ENCODE measurements around the gene THBS2.

Gene THBS2

GRCh38 chr6:169207482-169207881, 46.2 kb downstream of the THBS2 start:
- Mint-ChIP-seq H3K4me1 (peaks cover 9% of the 10 kb centered on the region), H3K27ac (no peak overlapping the region), H3K9me3 (peaks cover 34% of the 10 kb centered on the region), H3K27me3 (ENCODE audit: low read depth) (no peaks in the 10 kb centered on the region), H3K4me3 (no peak overlapping the region), H3K36me3 (ENCODE audit: low read depth) (peaks cover 3% of the 10 kb centered on the region)
- TF ChIP-seq CTCF (IDR thresholded peaks at IDR 0.05; ENCODE audit: unreplicated experiment in 3 of 3), result no peak

GRCh38 chr6:169205176-169206160, 48.2 kb downstream of the THBS2 start:
- H3K27ac Mint-ChIP-seq, result no peak overlapping the region
- peaks cover 3% of the 10 kb centered on the region for H3K36me3 Mint-ChIP-seq (ENCODE audit: low read depth)
- peaks cover 35% of the 10 kb centered on the region for H3K9me3 Mint-ChIP-seq
- no peaks in the 10 kb centered on the region for H3K4me1 Mint-ChIP-seq
- H3K27me3 Mint-ChIP-seq (ENCODE audit: low read depth), result peaks cover 4% of the 10 kb centered on the region
- no peak overlapping the region for H3K4me3 Mint-ChIP-seq
- TF ChIP-seq CTCF (IDR thresholded peaks at IDR 0.05; ENCODE audit: unreplicated experiment in 3 of 3), result no peak

GRCh38 chr6:169204167-169204566, 49.5 kb downstream of the THBS2 start:
- Mint-ChIP-seq H3K4me1 (no peaks in the 10 kb centered on the region), H3K27me3 (ENCODE audit: low read depth) (peaks cover 4% of the 10 kb centered on the region), H3K27ac (no peak overlapping the region), H3K4me3 (no peak overlapping the region), H3K9me3 (peaks cover 27% of the 10 kb centered on the region), H3K36me3 (ENCODE audit: low read depth) (peaks cover 3% of the 10 kb centered on the region)
- TF ChIP-seq CTCF (IDR thresholded peaks at IDR 0.05; ENCODE audit: unreplicated experiment in 3 of 3), result no peak

GRCh38 chr6:169201985-169202384, 51.7 kb downstream of the THBS2 start:
- Mint-ChIP-seq H3K36me3 (ENCODE audit: low read depth) (peaks cover 3% of the 10 kb centered on the region), H3K27ac (no peak overlapping the region), H3K4me1 (no peaks in the 10 kb centered on the region), H3K4me3 (no peak overlapping the region), H3K9me3 (peaks cover 15% of the 10 kb centered on the region), H3K27me3 (ENCODE audit: low read depth) (peaks cover 4% of the 10 kb centered on the region)
- no peak for TF ChIP-seq CTCF (IDR thresholded peaks at IDR 0.05; ENCODE audit: unreplicated experiment in 3 of 3)

- Mint-ChIP-seq H3K27ac (no peak overlapping the region), H3K36me3 (ENCODE audit: low read depth) (no peaks in the 10 kb centered on the region), H3K4me1 (no peaks in the 10 kb centered on the region), H3K27me3 (ENCODE audit: low read depth) (peaks cover 4% of the 10 kb centered on the region), H3K9me3 (peaks cover 7% of the 10 kb centered on the region), H3K4me3 (no peak overlapping the region)
- TF ChIP-seq CTCF (IDR thresholded peaks at IDR 0.05; ENCODE audit: unreplicated experiment in 3 of 3), result no peak
Measured at GRCh38 chr6:169200893-169201514, 52.6 kb downstream of the THBS2 start.
